Liver (tissue), 9 donors: Measurements from ENCODE around the gene ERGIC3. TPM values are rescaled to one million over a fixed set of nuclear protein-coding genes. Genes with fewer than 3 reads are reported as not detected.

Source experiments
- DNase-seq: peaks from one replicate; pipeline ENCODE4 v3.0.0-alpha.2; 2017; ENCODE audit warnings: low spot score
- H3K27ac ChIP-seq, 2 donors: one replicate each; pipeline ENCODE4 v1.7.0; 2013; ENCODE audit warnings: inconsistent platforms in 2 of 2, low read length in 2 of 2, control low read depth in 1 of 2, low read depth in 1 of 2, mild to moderate bottlenecking in 1 of 2
- H3K27me3 ChIP-seq, 4 donors: one replicate each; pipeline versions ENCODE4 v1.6.1 to v1.7.0; 2013; ENCODE audit warnings: low read length in 3 of 4, inconsistent platforms in 1 of 4, mild to moderate bottlenecking in 1 of 4, moderate library complexity in 1 of 4; ENCODE audit not compliant: control insufficient read depth in 4 of 4, insufficient read depth in 4 of 4
- H3K36me3 ChIP-seq, 4 donors: one replicate each; pipeline versions ENCODE4 v1.6.1 to v1.7.0; 2013; ENCODE audit warnings: low read length in 3 of 4, mild to moderate bottlenecking in 3 of 4, low read depth in 1 of 4, moderate library complexity in 1 of 4; ENCODE audit not compliant: control insufficient read depth in 4 of 4, insufficient read depth in 3 of 4
- H3K4me1 ChIP-seq, 4 donors: one replicate each; pipeline versions ENCODE4 v1.6.1 to v1.7.0; 2013; ENCODE audit warnings: low read length in 3 of 4, mild to moderate bottlenecking in 3 of 4, moderate library complexity in 1 of 4; ENCODE audit not compliant: control insufficient read depth in 4 of 4, insufficient read depth in 4 of 4
- H3K4me3 ChIP-seq, 3 donors: one replicate each; pipeline versions ENCODE4 v1.6.1 to v1.7.0; 2013; ENCODE audit warnings: low read length in 3 of 3, control low read depth in 1 of 3, low read depth in 1 of 3, mild to moderate bottlenecking in 1 of 3
- H3K9ac ChIP-seq, 2 donors: one replicate each; pipeline ENCODE4 v1.7.0; 2013; ENCODE audit warnings: low read length in 2 of 2, mild to moderate bottlenecking in 2 of 2, moderate library complexity in 2 of 2, control low read depth in 1 of 2, low read depth in 1 of 2
- H3K9me3 ChIP-seq, 4 donors: one replicate each; pipeline versions ENCODE4 v1.6.1 to v1.7.0; 2013; ENCODE audit warnings: low read length in 3 of 4; ENCODE audit not compliant: control insufficient read depth in 4 of 4
- ATF3 ChIP-seq: IDR thresholded peaks from 2 replicates; pipeline ENCODE4 v1.6.1; 2016; ENCODE audit warnings: antibody characterized with exemption
- EGR1 ChIP-seq, 2 donors: IDR thresholded peaks; 2 replicates each; pipeline ENCODE4 v1.6.1; 2016 to 2018; ENCODE audit warnings: antibody characterized with exemption in 2 of 2, low read depth in 2 of 2
- FOXA1 ChIP-seq: IDR thresholded peaks from 2 replicates; pipeline ENCODE4 v1.6.1; 2016; ENCODE audit warnings: antibody characterized with exemption
- FOXA2 ChIP-seq: IDR thresholded peaks from 2 replicates; pipeline ENCODE4 v1.6.1; 2016; ENCODE audit warnings: antibody characterized with exemption
- GABPA ChIP-seq, 2 donors: IDR thresholded peaks in 1 of 2; conservative IDR thresholded peaks in 1 of 2; 2 replicates each; pipeline ENCODE4 v1.6.1; 2016; ENCODE audit warnings: antibody characterized with exemption in 2 of 2, mild to moderate bottlenecking in 1 of 2, moderate library complexity in 1 of 2
- HNF4A ChIP-seq, 2 donors: conservative IDR thresholded peaks; 2 replicates each; pipeline ENCODE4 v1.6.1; 2016; ENCODE audit warnings: antibody characterized with exemption in 2 of 2, mild to moderate bottlenecking in 2 of 2
- HNF4G ChIP-seq: IDR thresholded peaks from 2 replicates; pipeline ENCODE4 v1.6.1; 2016; ENCODE audit warnings: antibody characterized with exemption
- JUND ChIP-seq, 2 donors: IDR thresholded peaks; 2 replicates each; pipeline ENCODE4 v1.6.1; 2016; ENCODE audit warnings: antibody characterized with exemption in 2 of 2
- MAX ChIP-seq: IDR thresholded peaks from 2 replicates; pipeline ENCODE4 v1.6.1; 2016; ENCODE audit warnings: antibody characterized with exemption
- NR2F2 ChIP-seq: IDR thresholded peaks from 2 replicates; pipeline ENCODE4 v1.6.1; 2016; ENCODE audit warnings: antibody characterized with exemption
- RAD21 ChIP-seq, 2 donors: IDR thresholded peaks; 2 replicates each; pipeline ENCODE4 v1.6.1; 2016; ENCODE audit warnings: antibody characterized with exemption in 2 of 2, mild to moderate bottlenecking in 2 of 2
- RXRA ChIP-seq, 2 donors: IDR thresholded peaks; 2 replicates each; pipeline ENCODE4 v1.6.1; 2017 to 2018; ENCODE audit warnings: antibody characterized with exemption in 2 of 2, mild to moderate bottlenecking in 1 of 2
- SP1 ChIP-seq: IDR thresholded peaks from 2 replicates; pipeline ENCODE4 v1.6.1; 2018; ENCODE audit warnings: antibody characterized with exemption, mild to moderate bottlenecking
- TAF1 ChIP-seq: conservative IDR thresholded peaks from 2 replicates; pipeline ENCODE4 v1.6.1; 2016; ENCODE audit warnings: antibody characterized with exemption, mild to moderate bottlenecking
- YY1 ChIP-seq: IDR thresholded peaks from 2 replicates; pipeline ENCODE4 v1.6.1; 2016; ENCODE audit warnings: antibody characterized with exemption, mild to moderate bottlenecking
- ZBTB33 ChIP-seq: IDR thresholded peaks from 2 replicates; pipeline ENCODE4 v1.6.1; 2016; ENCODE audit warnings: antibody characterized with exemption
- WGBS: extraction: QIAGEN DNeasy Blood & Tissue Kit; methylation state at CpG from one replicate; pipeline ENCODE4 v1.1.7; 2013; 5-methylcytosine and 5-hydroxymethylcytosine counted together
- polyA plus RNA-seq, 2 donors: library from polyadenylated mRNA; stranded (reverse) in 1 of 2; unstranded in 1 of 2; fragments of 200-250 nt in 1 of 2; fragments of >200 nt in 1 of 2; fragmentation: Nextera tagmentation in 1 of 2; extraction: Ambion mirVana in 1 of 2; gene quantifications; one replicate each; pipeline versions ENCODE4 v1.2.1 to v1.2.3, GENCODE V29; 2013 to 2015
- total RNA-seq, 2 donors: library from RNA; depleted of rRNA; stranded (reverse); fragments of >200 nt; gene quantifications; one replicate each; pipeline ENCODE4 v1.2.3, GENCODE V29; 2014
- TF ChIP-seq, protein P1 (sequence below): fragments of 150-350 bp; IDR thresholded peaks from 2 replicates; pipeline ENCODE4 v1.5.1; 2017; ENCODE audit warnings: improper control_type of control experiment, low read depth, low read length; ENCODE audit not compliant: missing input control
- TF ChIP-seq, protein P2 (sequence below): IDR thresholded peaks from 2 replicates; pipeline ENCODE4 v1.6.1; 2016; ENCODE audit warnings: antibody characterized with exemption, mild to moderate bottlenecking
- donor health status: healthy.
- donor health status: healthy.
- donor health status: healthy.
- donor health status: healthy.
- donor health status: healthy.

ERGIC3 gene
- total and polyA plus RNA-seq, 4 donors, result 110 to 167 (median 120) TPM

DNA sequence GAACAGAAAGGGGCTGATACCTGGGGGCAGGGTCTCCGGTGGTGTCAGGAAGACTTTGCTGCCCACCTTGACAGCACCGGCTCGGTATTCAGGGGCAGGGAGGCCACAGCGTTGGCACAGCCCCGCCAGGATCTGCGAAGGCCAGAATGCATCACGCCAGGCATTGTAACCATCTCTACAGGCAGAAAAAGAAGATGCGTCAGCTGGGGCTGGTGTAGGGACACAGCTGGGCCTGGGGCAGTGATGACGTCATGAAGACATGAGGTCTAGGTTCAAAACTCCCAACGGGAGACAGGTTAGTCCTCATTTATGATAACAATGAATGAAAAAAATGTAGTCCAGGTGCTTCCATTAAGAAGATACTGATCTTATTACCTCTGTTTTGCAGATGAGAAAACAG, 22.0 kb downstream of the ERGIC3 start:
- no peak overlapping the region for H3K9ac ChIP-seq
- DNase-seq, result no peak
- no peak overlapping the region for H3K4me3 ChIP-seq
- H3K27me3 ChIP-seq, result no peaks in the 10 kb centered on the region
- peaks cover 0 to 1% (median 0%) of the 10 kb centered on the region in 4 donors for H3K36me3 ChIP-seq
- H3K9me3 ChIP-seq, result no peaks in the 10 kb centered on the region
- H3K4me1 ChIP-seq, result no peaks in the 10 kb centered on the region
- 93% methylated on average over 10 of the region's 10 CpGs for WGBS
- no peak for TF ChIP-seq EGR1 (IDR thresholded peaks at IDR 0.05; ENCODE audit: low read depth in 2 of 2)
- no peak for TF ChIP-seq ATF3
- no peak for TF ChIP-seq NR2F2
- no peak for TF ChIP-seq ZBTB33
- TF ChIP-seq HNF4G, result no peak
- no peak for TF ChIP-seq RAD21 (IDR thresholded peaks at IDR 0.05)
- TF ChIP-seq, protein P1, sequence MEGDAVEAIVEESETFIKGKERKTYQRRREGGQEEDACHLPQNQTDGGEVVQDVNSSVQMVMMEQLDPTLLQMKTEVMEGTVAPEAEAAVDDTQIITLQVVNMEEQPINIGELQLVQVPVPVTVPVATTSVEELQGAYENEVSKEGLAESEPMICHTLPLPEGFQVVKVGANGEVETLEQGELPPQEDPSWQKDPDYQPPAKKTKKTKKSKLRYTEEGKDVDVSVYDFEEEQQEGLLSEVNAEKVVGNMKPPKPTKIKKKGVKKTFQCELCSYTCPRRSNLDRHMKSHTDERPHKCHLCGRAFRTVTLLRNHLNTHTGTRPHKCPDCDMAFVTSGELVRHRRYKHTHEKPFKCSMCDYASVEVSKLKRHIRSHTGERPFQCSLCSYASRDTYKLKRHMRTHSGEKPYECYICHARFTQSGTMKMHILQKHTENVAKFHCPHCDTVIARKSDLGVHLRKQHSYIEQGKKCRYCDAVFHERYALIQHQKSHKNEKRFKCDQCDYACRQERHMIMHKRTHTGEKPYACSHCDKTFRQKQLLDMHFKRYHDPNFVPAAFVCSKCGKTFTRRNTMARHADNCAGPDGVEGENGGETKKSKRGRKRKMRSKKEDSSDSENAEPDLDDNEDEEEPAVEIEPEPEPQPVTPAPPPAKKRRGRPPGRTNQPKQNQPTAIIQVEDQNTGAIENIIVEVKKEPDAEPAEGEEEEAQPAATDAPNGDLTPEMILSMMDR, result no peak
- TF ChIP-seq YY1, result no peak
- no peak for TF ChIP-seq MAX
- no peak for TF ChIP-seq FOXA2
- TF ChIP-seq HNF4A (conservative IDR thresholded peaks at IDR 0.05), result no peak
- TF ChIP-seq GABPA (IDR thresholded peaks at IDR 0.05 in 1 of 2, conservative IDR thresholded peaks at IDR 0.05 in 1 of 2), result no peak
- no peak for TF ChIP-seq JUND (IDR thresholded peaks at IDR 0.05)
- TF ChIP-seq TAF1, result no peak
- TF ChIP-seq RXRA (IDR thresholded peaks at IDR 0.05), result no peak
- no peak for TF ChIP-seq FOXA1
- TF ChIP-seq, protein P2, sequence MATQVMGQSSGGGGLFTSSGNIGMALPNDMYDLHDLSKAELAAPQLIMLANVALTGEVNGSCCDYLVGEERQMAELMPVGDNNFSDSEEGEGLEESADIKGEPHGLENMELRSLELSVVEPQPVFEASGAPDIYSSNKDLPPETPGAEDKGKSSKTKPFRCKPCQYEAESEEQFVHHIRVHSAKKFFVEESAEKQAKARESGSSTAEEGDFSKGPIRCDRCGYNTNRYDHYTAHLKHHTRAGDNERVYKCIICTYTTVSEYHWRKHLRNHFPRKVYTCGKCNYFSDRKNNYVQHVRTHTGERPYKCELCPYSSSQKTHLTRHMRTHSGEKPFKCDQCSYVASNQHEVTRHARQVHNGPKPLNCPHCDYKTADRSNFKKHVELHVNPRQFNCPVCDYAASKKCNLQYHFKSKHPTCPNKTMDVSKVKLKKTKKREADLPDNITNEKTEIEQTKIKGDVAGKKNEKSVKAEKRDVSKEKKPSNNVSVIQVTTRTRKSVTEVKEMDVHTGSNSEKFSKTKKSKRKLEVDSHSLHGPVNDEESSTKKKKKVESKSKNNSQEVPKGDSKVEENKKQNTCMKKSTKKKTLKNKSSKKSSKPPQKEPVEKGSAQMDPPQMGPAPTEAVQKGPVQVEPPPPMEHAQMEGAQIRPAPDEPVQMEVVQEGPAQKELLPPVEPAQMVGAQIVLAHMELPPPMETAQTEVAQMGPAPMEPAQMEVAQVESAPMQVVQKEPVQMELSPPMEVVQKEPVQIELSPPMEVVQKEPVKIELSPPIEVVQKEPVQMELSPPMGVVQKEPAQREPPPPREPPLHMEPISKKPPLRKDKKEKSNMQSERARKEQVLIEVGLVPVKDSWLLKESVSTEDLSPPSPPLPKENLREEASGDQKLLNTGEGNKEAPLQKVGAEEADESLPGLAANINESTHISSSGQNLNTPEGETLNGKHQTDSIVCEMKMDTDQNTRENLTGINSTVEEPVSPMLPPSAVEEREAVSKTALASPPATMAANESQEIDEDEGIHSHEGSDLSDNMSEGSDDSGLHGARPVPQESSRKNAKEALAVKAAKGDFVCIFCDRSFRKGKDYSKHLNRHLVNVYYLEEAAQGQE, result no peak
- H3K27ac ChIP-seq, result no peak overlapping the region

- no peak overlapping the region for H3K9ac ChIP-seq
- no peaks in the 10 kb centered on the region for H3K27me3 ChIP-seq
- H3K4me1 ChIP-seq, result no peaks in the 10 kb centered on the region
- H3K9me3 ChIP-seq, result no peaks in the 10 kb centered on the region
- WGBS, result 93% methylated on average over 7 of the region's 7 CpGs
- H3K4me3 ChIP-seq, result no peak overlapping the region
- DNase-seq, result no peak
- H3K27ac ChIP-seq, result no peak overlapping the region
- no peaks in the 10 kb centered on the region for H3K36me3 ChIP-seq
- TF ChIP-seq HNF4G (no peak), NR2F2 (no peak), RAD21 (IDR thresholded peaks at IDR 0.05) (no peak), SP1 (no peak), GABPA (IDR thresholded peaks at IDR 0.05 in 1 of 2, conservative IDR thresholded peaks at IDR 0.05 in 1 of 2) (no peak), RXRA (IDR thresholded peaks at IDR 0.05) (no peak), YY1 (no peak), EGR1 (IDR thresholded peaks at IDR 0.05; ENCODE audit: low read depth in 2 of 2) (no peak), HNF4A (conservative IDR thresholded peaks at IDR 0.05) (no peak), FOXA1 (no peak), JUND (IDR thresholded peaks at IDR 0.05) (no peak)
- TF ChIP-seq, protein P2, result no peak
- TF ChIP-seq, protein P1, result no peak
These were observed 23.0 kb downstream of the ERGIC3 start for GRCh38 chr20:35564905-35565304.
